H1 (cell line): ENCODE data around the gene ITSN1. TPM values are rescaled to one million over a fixed set of nuclear protein-coding genes. Genes with fewer than 3 reads are reported as not detected.

ENCODE experiments used
- CTCF ChIA-PET: fragments of 300-600 bp; sonication (Branson Sonifier 250); formaldehyde crosslinking; loops from one replicate; lab custom pipeline; 2021; ENCODE audit not compliant: partially characterized antibody; lab: Charles Lee
- POLR2A ChIA-PET: fragments of 300-600 bp; sonication (Branson Sonifier 250); formaldehyde crosslinking; loops from one replicate; lab custom pipeline; 2021; ENCODE audit warnings: inconsistent platforms; ENCODE audit not compliant: partially characterized antibody; lab: Charles Lee
- DNase-seq, 2 experiments: peaks; one replicate each; pipeline versions ENCODE4 v3.0.0 to v3.0.0-alpha.2; 2010 to 2022; ENCODE audit warnings: low spot score in 2 of 2, low read depth in 1 of 2, mixed read lengths in 1 of 2
- FAIRE-seq: peaks from 2 replicates; lab custom pipeline; 2011; peaks lifted over from hg19 to GRCh38; lab: Jason Lieb, UNC
- H2AFZ ChIP-seq: 2 replicates; pipeline ENCODE4 v1.8.1; 2012; ENCODE audit warnings: low read length, inconsistent platforms
- H2AK5ac ChIP-seq: 2 replicates; pipeline ENCODE4 v1.6.1; 2013; ENCODE audit warnings: low read depth, low read length
- H2BK120ac ChIP-seq: replicated peaks from 2 replicates; pipeline ENCODE3; 2013; ENCODE audit warnings: low read depth, low read length, inconsistent platforms
- H2BK12ac ChIP-seq: 2 replicates; pipeline ENCODE4 v1.6.1; 2013; ENCODE audit warnings: low read depth, low read length
- H2BK15ac ChIP-seq: 2 replicates; pipeline ENCODE4 v1.6.1; 2013; ENCODE audit warnings: low read length
- H2BK20ac ChIP-seq: 2 replicates; pipeline ENCODE4 v1.6.1; 2013; ENCODE audit warnings: low read length
- H2BK5ac ChIP-seq: 2 replicates; pipeline ENCODE4 v1.6.1; 2013; ENCODE audit warnings: low read depth, low read length
- H3K14ac ChIP-seq: 2 replicates; pipeline ENCODE4 v1.6.1; 2013; ENCODE audit warnings: inconsistent platforms; ENCODE audit not compliant: insufficient read length
- H3K18ac ChIP-seq: 2 replicates; pipeline ENCODE4 v1.6.1; 2013; ENCODE audit warnings: low read length; ENCODE audit errors: extremely low read depth
- H3K23ac ChIP-seq: 2 replicates; pipeline ENCODE4 v1.6.1; 2013; ENCODE audit warnings: inconsistent platforms; ENCODE audit not compliant: insufficient read length
- H3K23me2 ChIP-seq: 2 replicates; pipeline ENCODE4 v1.6.1; 2013; ENCODE audit warnings: low read depth, low read length
- H3K27ac ChIP-seq: 2 replicates; pipeline ENCODE4 v1.6.1; 2011; ENCODE audit warnings: low read depth, low read length, inconsistent platforms
- H3K27me3 ChIP-seq, 4 experiments: replicated peaks in 1 of 4; 1 replicate in 1 of 4; 2 replicates in 3 of 4; pipeline versions ENCODE4 v1.6.1 to v1.8.1; 2011 to 2013; ENCODE audit warnings: low read length in 3 of 4, mild to moderate bottlenecking in 3 of 4, inconsistent platforms in 2 of 4, mixed read lengths in 2 of 4, moderate library complexity in 1 of 4; ENCODE audit not compliant: control insufficient read depth in 3 of 4, insufficient read depth in 3 of 4; ENCODE audit errors: extremely low read depth in 1 of 4
- H3K36me3 ChIP-seq, 4 experiments: 2 replicates each; pipeline versions ENCODE4 v1.6.1 to v1.8.1; 2011 to 2013; ENCODE audit warnings: mild to moderate bottlenecking in 4 of 4, low read length in 3 of 4, moderate library complexity in 2 of 4, control low read depth in 1 of 4, inconsistent platforms in 1 of 4; ENCODE audit not compliant: insufficient read depth in 4 of 4, control insufficient read depth in 2 of 4
- H3K4ac ChIP-seq: replicated peaks from 2 replicates; pipeline ENCODE3; 2013; ENCODE audit warnings: low read length, low read depth, mixed read lengths, inconsistent platforms; ENCODE audit not compliant: insufficient read length
- H3K4me1 ChIP-seq, 4 experiments: replicated peaks in 1 of 4; 1 replicate in 1 of 4; 2 replicates in 3 of 4; pipeline versions ENCODE4 v1.6.1 to v1.8.1; 2011 to 2013; ENCODE audit warnings: low read length in 3 of 4, inconsistent platforms in 2 of 4, mixed read lengths in 1 of 4; ENCODE audit not compliant: insufficient read depth in 4 of 4, control insufficient read depth in 3 of 4
- H3K4me2 ChIP-seq, 2 experiments: 2 replicates each; pipeline versions ENCODE4 v1.6.1 to v1.8.1; 2011 to 2013; ENCODE audit warnings: low read depth in 2 of 2, low read length in 2 of 2, control low read depth in 1 of 2, inconsistent platforms in 1 of 2, mild to moderate bottlenecking in 1 of 2; ENCODE audit not compliant: insufficient read depth in 1 of 2
- H3K4me3 ChIP-seq, 4 experiments: fragments of 200-600, 300-600 bp in 1 of 4; sonication (generic), shearing (Covaris generic), sonication (Bioruptor Twin) in 1 of 4; 2 replicates each; pipeline versions ENCODE4 v1.5.1 to v1.8.1; 2011 to 2016; ENCODE audit warnings: low read length in 4 of 4, low read depth in 3 of 4, control low read depth in 2 of 4, inconsistent platforms in 2 of 4, mild to moderate bottlenecking in 2 of 4, mixed read lengths in 1 of 4, moderate library complexity in 1 of 4; ENCODE audit not compliant: insufficient read depth in 2 of 4; ENCODE audit errors: extremely low read depth in 1 of 4
- H3K56ac ChIP-seq: replicated peaks from 2 replicates; pipeline ENCODE3; 2013; ENCODE audit warnings: low read depth, mild to moderate bottlenecking, mixed read lengths, low read length, inconsistent platforms; ENCODE audit not compliant: insufficient read length
- H3K79me1 ChIP-seq: 2 replicates; pipeline ENCODE4 v1.6.1; 2013; ENCODE audit warnings: low read depth, low read length, control low read depth
- H3K79me2 ChIP-seq, 2 experiments: 2 replicates each; pipeline versions ENCODE4 v1.6.1 to v1.8.1; 2012 to 2013; ENCODE audit warnings: low read length in 2 of 2, mild to moderate bottlenecking in 2 of 2, inconsistent platforms in 1 of 2; ENCODE audit not compliant: insufficient read depth in 2 of 2, control insufficient read depth in 1 of 2
- H3K9ac ChIP-seq, 4 experiments: replicated peaks in 1 of 4; 1 replicate in 1 of 4; 2 replicates in 3 of 4; pipeline versions ENCODE4 v1.6.1 to v1.8.1; 2011 to 2013; ENCODE audit warnings: low read depth in 3 of 4, low read length in 3 of 4, control low read depth in 2 of 4, mild to moderate bottlenecking in 2 of 4, moderate library complexity in 2 of 4, inconsistent platforms in 1 of 4; ENCODE audit errors: extremely low read depth in 1 of 4
- H3K9me3 ChIP-seq, 2 experiments: 2 replicates each; pipeline versions ENCODE4 v1.6.1 to v1.8.1; 2012 to 2013; ENCODE audit warnings: mild to moderate bottlenecking in 2 of 2, moderate library complexity in 2 of 2, control low read depth in 1 of 2, inconsistent platforms in 1 of 2, low read depth in 1 of 2, low read length in 1 of 2, mixed read lengths in 1 of 2; ENCODE audit not compliant: insufficient read depth in 2 of 2
- H4K20me1 ChIP-seq, 2 experiments: replicated peaks in 1 of 2; 2 replicates each; pipeline versions ENCODE3 to v1.8.1; 2011 to 2013; ENCODE audit warnings: inconsistent platforms in 2 of 2, low read length in 2 of 2, mild to moderate bottlenecking in 1 of 2; ENCODE audit not compliant: insufficient read depth in 2 of 2, control insufficient read depth in 1 of 2
- H4K5ac ChIP-seq: 2 replicates; pipeline ENCODE4 v1.6.1; 2013; ENCODE audit warnings: low read length, low read depth, mixed read lengths, inconsistent platforms; ENCODE audit not compliant: insufficient read length
- H4K8ac ChIP-seq: 2 replicates; pipeline ENCODE4 v1.8.0; 2013; ENCODE audit warnings: mild to moderate bottlenecking, moderate library complexity, low read length, inconsistent platforms; ENCODE audit not compliant: insufficient read depth; ENCODE audit errors: extremely low read depth
- H4K91ac ChIP-seq: replicated peaks from 2 replicates; pipeline ENCODE3; 2013; ENCODE audit warnings: low read length, mixed read lengths, inconsistent platforms; ENCODE audit not compliant: insufficient read length
- BACH1 ChIP-seq: IDR thresholded peaks from 2 replicates; pipeline ENCODE4 v1.6.1; 2012; ENCODE audit warnings: low read length, improper control_type of control experiment
- EZH2 ChIP-seq: fragments of 200-600 bp; sonication (generic); IDR thresholded peaks from 2 replicates; pipeline ENCODE4 v1.7.1; 2012; ENCODE audit warnings: low read depth, mild to moderate bottlenecking, moderate library complexity, low read length, inconsistent platforms; ENCODE audit not compliant: severe bottlenecking
- GTF2F1 ChIP-seq: IDR thresholded peaks from 2 replicates; pipeline ENCODE4 v1.6.1; 2012; ENCODE audit warnings: low read depth, low read length, improper control_type of control experiment, borderline replicate concordance
- HDAC6 ChIP-seq: IDR thresholded peaks from one replicate; pipeline ENCODE4 v1.7.1; 2012; ENCODE audit warnings: low read depth, mild to moderate bottlenecking, inconsistent platforms, low read length, moderate library complexity
- JUN ChIP-seq: IDR thresholded peaks from 2 replicates; pipeline ENCODE4 v1.6.1; 2011; ENCODE audit warnings: low read depth, mild to moderate bottlenecking, improper control_type of control experiment, low read length
- PHF8 ChIP-seq: fragments of 200-600 bp; sonication (generic); conservative IDR thresholded peaks from 2 replicates; pipeline ENCODE4 v1.7.1; 2012; ENCODE audit warnings: low read depth, mild to moderate bottlenecking, inconsistent platforms, low read length, moderate library complexity
- RAD21 ChIP-seq, 2 experiments: IDR thresholded peaks in 1 of 2; conservative IDR thresholded peaks in 1 of 2; 2 replicates each; pipeline ENCODE4 v1.6.1; 2011; ENCODE audit warnings: low read depth in 2 of 2, low read length in 2 of 2, improper control_type of control experiment in 1 of 2, inconsistent platforms in 1 of 2, mild to moderate bottlenecking in 1 of 2, moderate library complexity in 1 of 2
- SP4 ChIP-seq: IDR thresholded peaks from 2 replicates; pipeline ENCODE4 v1.6.1; 2012; ENCODE audit warnings: low read length, inconsistent platforms
- SRF ChIP-seq: IDR thresholded peaks from 2 replicates; pipeline ENCODE4 v1.6.1; 2011; ENCODE audit warnings: mild to moderate bottlenecking, low read depth, low read length, moderate library complexity
- SUZ12 ChIP-seq: fragments of 200-600 bp; sonication (generic); IDR thresholded peaks from 2 replicates; pipeline ENCODE4 v1.6.1; 2012; ENCODE audit warnings: mild to moderate bottlenecking, inconsistent platforms, low read length, moderate library complexity, mixed read lengths
- polyA plus RNA-seq, 7 experiments: library from polyadenylated mRNA; depleted of rRNA in 3 of 7; stranded (reverse) in 5 of 7; unstranded in 2 of 7; fragments of >200 nt in 5 of 7; fragments of 200-250 nt in 2 of 7; gene quantifications; 1 replicate in 5 of 7; 2 replicates in 1 of 7; 4 replicates in 1 of 7; pipeline versions ENCODE4 v1.2.1 to v1.2.3, GENCODE V29; 2011 to 2013; ENCODE audit warnings: missing spikeins in 2 of 7, mixed read lengths in 2 of 7
- total RNA-seq: library from RNA; stranded (reverse); fragmentation: NEBNext Ultra II Directional; extraction: Animal tissue kit (Norgen Biotek cat#: 25700); gene quantifications from 2 replicates; pipeline ENCODE4 v1.2.1, GENCODE V29; 2021
- TF ChIP-seq, protein P1 (sequence below): IDR thresholded peaks from 2 replicates; pipeline ENCODE4 v1.6.1; 2011; ENCODE audit warnings: low read length, improper control_type of control experiment
- TF ChIP-seq, protein P2 (sequence below): IDR thresholded peaks from 2 replicates; pipeline ENCODE4 v1.6.1; 2012; ENCODE audit warnings: inconsistent platforms

ITSN1 gene
- total and polyA plus RNA-seq, 2 of the 8 experiments (the other 6 are each of a cell fraction or from before 2014, with no cell fraction given): 60.8 to 78.1 TPM

DNA sequence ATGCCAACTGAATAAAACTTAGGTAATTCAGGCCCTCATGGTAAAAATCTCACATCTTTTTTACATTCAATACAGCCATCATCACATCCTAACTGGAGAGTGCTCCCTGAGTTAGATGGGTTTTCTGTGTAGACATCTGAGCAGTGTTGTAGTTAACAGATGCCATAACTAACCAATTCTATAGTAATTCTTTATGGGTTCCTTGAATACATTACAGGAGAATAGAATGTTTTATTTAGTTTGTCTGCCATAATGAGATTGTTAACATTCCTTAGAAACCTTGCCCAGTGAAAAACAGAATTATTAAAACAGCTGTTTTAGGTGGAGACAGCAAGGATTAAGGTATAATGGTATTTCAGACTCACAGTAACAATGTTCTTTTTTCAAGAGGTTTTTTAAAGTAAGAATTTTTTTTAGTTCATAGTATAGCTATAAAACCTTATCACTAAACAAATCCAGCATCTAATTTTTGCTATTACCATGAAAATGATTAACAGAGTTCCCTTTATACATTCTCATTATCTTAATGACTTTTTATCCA, 178.0 kb downstream of the ITSN1 start:
- ChIA-PET POLR2A (interaction anchor here (0.7 to 1.3 kb wide), 2 partner anchors 9 kb away, joined by 3 read pairs; no protein-coding TSS in a partner anchor), CTCF (interaction anchor here (0.6 to 1.5 kb wide), 3 partner anchors 9 to 75 kb away, joined by 3 to 5 read pairs (median 4); no protein-coding TSS in a partner anchor)
- Histone ChIP-seq H4K5ac (no peak overlapping the region), H3K14ac (no peak overlapping the region), H3K23me2 (no peaks in the 10 kb centered on the region; the same call in 1 of the 2 replicates), H3K18ac (no peak overlapping the region), H2BK15ac (no peak overlapping the region), H3K23ac (no peak overlapping the region), H3K36me3 (peaks cover 0 to 43% (median 13%) of the 10 kb centered on the region in 4 experiments; a peak in 7 of 8 replicates), H3K56ac (no peak overlapping the region), H2AK5ac (no peak overlapping the region), H3K4me1 (no peaks in the 10 kb centered on the region), H4K8ac (no peak overlapping the region), H2BK20ac (no peak overlapping the region), H4K20me1 (no peaks in the 10 kb centered on the region), H4K91ac (no peak overlapping the region), H3K4me2 (no peak overlapping the region), H2BK12ac (no peak overlapping the region), H2BK5ac (no peak overlapping the region), H3K27ac (no peak overlapping the region), H3K79me2 (no peaks in the 10 kb centered on the region), H2BK120ac (no peak overlapping the region), H2AFZ (no peak overlapping the region), H3K4me3 (no peak overlapping the region), H3K27me3 (no peaks in the 10 kb centered on the region), H3K79me1 (no peaks in the 10 kb centered on the region), H3K9me3 (no peaks in the 10 kb centered on the region), H3K9ac (no peak overlapping the region), H3K4ac (no peak overlapping the region)
- no peak for DNase-seq
- no peak for FAIRE-seq
- TF ChIP-seq GTF2F1: no peak
- TF ChIP-seq RAD21 (IDR thresholded peaks at IDR 0.05 in 1 of 2, conservative IDR thresholded peaks at IDR 0.05 in 1 of 2; ENCODE audit: low read depth in 2 of 2, low read length in 2 of 2): no peak
- TF ChIP-seq, protein P1, sequence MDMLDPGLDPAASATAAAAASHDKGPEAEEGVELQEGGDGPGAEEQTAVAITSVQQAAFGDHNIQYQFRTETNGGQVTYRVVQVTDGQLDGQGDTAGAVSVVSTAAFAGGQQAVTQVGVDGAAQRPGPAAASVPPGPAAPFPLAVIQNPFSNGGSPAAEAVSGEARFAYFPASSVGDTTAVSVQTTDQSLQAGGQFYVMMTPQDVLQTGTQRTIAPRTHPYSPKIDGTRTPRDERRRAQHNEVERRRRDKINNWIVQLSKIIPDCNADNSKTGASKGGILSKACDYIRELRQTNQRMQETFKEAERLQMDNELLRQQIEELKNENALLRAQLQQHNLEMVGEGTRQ: no peak
- no peak for TF ChIP-seq PHF8
- TF ChIP-seq SRF: no peak
- TF ChIP-seq HDAC6: no peak
- no peak for TF ChIP-seq SUZ12
- TF ChIP-seq JUN: no peak
- no peak for TF ChIP-seq EZH2
- no peak for TF ChIP-seq BACH1
- TF ChIP-seq SP4: no peak
- TF ChIP-seq, protein P2, sequence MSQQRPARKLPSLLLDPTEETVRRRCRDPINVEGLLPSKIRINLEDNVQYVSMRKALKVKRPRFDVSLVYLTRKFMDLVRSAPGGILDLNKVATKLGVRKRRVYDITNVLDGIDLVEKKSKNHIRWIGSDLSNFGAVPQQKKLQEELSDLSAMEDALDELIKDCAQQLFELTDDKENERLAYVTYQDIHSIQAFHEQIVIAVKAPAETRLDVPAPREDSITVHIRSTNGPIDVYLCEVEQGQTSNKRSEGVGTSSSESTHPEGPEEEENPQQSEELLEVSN: no peak
